ENCODE results near the gene CHST11. TPM values are rescaled to one million over a fixed set of nuclear protein-coding genes. Genes with fewer than 3 reads are reported as not detected.

Gene CHST11
- total RNA-seq, 2 experiments from 2014 or later, result 53.4 to 53.6 TPM

DNA sequence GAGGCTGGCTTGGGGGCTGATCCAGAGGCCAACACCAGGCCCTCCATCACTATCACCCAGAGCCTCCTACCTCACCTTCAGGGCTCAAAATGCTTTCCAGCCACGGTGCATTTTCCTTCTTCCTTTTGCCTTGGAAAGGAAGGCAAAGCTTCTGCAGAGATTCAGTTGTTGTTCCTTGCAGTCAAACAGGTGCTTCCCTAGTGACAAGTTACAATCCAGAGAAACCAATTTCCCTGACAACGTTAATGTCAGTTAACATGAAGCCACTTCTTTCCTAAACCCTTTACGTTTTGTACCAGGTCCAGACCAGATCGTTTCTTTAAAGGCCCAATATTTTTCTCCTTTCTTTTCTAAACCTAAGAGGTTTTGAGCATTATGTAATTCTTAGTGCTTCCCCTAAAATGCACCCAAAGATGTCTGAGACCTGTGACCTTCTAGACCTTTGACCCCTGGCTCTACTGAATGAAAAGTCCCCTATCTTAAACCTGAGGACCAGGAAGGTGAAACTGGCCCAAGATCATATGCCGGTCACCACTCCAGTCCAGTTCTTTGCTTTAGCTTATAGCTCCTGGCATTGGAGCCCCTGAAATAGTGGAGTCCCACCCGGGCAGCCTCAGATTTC, 289.8 kb downstream of the CHST11 start:
- intact Hi-C loops (cut with DNase I, micrococcal nuclease), result no loop called here
- no peak overlapping the region for H3K4me3 Mint-ChIP-seq
- Histone ChIP-seq H3K27ac (ENCODE audit: low read depth in 1 of 2, low read length in 2 of 2) (no peak overlapping the region), H3K9me3 (ENCODE audit: control insufficient read depth in 1 of 2, insufficient read depth in 1 of 2, low read length in 2 of 2) (peaks cover 0 to 9% of the 10 kb centered on the region in 2 experiments), H3K36me3 (ENCODE audit: insufficient read depth, low read length) (no peaks in the 10 kb centered on the region), H3K4me3 (ENCODE audit: low read length) (no peak overlapping the region), H3K27me3 (ENCODE audit: control insufficient read depth in 1 of 2, insufficient read depth in 2 of 2, low read length in 2 of 2) (no peaks in the 10 kb centered on the region), H3K4me1 (ENCODE audit: insufficient read depth, low read length) (peaks cover 38% of the 10 kb centered on the region)
- no peaks in the 10 kb centered on the region for H3K9me3 Mint-ChIP-seq
- no peaks in the 10 kb centered on the region for H3K27me3 Mint-ChIP-seq
- ChIA-PET CTCF (interaction anchor here (1.9 kb wide), 1 partner anchor 21 kb away, joined by 5 read pairs; no protein-coding TSS in a partner anchor), POLR2A (interaction anchor here (0.6 kb wide), 1 partner anchor 123 kb away, joined by 3 read pairs; no protein-coding TSS in a partner anchor)
- H3K36me3 Mint-ChIP-seq (ENCODE audit: low read depth), result no peaks in the 10 kb centered on the region
- DNase-seq (no peak), ATAC-seq (ENCODE audit: poor library complexity) (no peak)
- H3K4me1 Mint-ChIP-seq (ENCODE audit: low read depth), result peaks cover 62% of the 10 kb centered on the region
- H3K27ac Mint-ChIP-seq, result peak overlapping the region; percentile 74
- TF ChIP-seq, protein P1, sequence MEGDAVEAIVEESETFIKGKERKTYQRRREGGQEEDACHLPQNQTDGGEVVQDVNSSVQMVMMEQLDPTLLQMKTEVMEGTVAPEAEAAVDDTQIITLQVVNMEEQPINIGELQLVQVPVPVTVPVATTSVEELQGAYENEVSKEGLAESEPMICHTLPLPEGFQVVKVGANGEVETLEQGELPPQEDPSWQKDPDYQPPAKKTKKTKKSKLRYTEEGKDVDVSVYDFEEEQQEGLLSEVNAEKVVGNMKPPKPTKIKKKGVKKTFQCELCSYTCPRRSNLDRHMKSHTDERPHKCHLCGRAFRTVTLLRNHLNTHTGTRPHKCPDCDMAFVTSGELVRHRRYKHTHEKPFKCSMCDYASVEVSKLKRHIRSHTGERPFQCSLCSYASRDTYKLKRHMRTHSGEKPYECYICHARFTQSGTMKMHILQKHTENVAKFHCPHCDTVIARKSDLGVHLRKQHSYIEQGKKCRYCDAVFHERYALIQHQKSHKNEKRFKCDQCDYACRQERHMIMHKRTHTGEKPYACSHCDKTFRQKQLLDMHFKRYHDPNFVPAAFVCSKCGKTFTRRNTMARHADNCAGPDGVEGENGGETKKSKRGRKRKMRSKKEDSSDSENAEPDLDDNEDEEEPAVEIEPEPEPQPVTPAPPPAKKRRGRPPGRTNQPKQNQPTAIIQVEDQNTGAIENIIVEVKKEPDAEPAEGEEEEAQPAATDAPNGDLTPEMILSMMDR (IDR thresholded peaks at IDR 0.05), result no peak

DNA sequence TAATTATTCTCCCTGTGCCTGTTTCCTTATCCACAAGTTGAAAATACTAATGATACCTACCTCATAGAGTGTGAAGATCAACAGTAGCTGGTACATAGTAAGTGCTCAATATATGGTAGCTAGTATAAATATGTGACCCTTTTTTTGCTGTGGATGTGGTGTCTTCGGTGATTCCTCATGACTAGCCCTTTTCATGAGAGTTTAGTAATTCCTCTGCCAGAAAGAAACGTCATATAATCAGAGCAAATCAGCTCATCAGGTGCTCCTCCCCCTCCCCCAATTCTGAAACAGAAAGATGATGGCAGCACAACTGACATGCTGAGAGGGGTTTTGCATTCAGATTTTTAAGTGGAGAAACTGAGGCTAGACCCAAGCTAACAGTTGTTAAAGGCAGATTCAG, 290.6 kb downstream of the CHST11 start:
- H3K4me1 Mint-ChIP-seq (ENCODE audit: low read depth), result peaks cover 68% of the 10 kb centered on the region
- POLR2A ChIA-PET, result interaction anchor here (0.7 kb wide), 1 partner anchor 27 kb away, joined by 3 read pairs; no protein-coding TSS in a partner anchor
- Histone ChIP-seq H3K4me1 (ENCODE audit: insufficient read depth, low read length) (peaks cover 35% of the 10 kb centered on the region), H3K9me3 (ENCODE audit: control insufficient read depth in 1 of 2, insufficient read depth in 1 of 2, low read length in 2 of 2) (peaks cover 0 to 6% of the 10 kb centered on the region in 2 experiments), H3K27me3 (ENCODE audit: control insufficient read depth in 1 of 2, insufficient read depth in 2 of 2, low read length in 2 of 2) (no peaks in the 10 kb centered on the region), H3K4me3 (ENCODE audit: low read length) (no peak overlapping the region), H3K36me3 (ENCODE audit: insufficient read depth, low read length) (no peaks in the 10 kb centered on the region), H3K27ac (ENCODE audit: low read depth in 1 of 2, low read length in 2 of 2) (no peak overlapping the region)
- no peaks in the 10 kb centered on the region for H3K27me3 Mint-ChIP-seq
- H3K36me3 Mint-ChIP-seq (ENCODE audit: low read depth), result no peaks in the 10 kb centered on the region
- peak overlapping the region; percentile 74 for H3K27ac Mint-ChIP-seq
- CTCF ChIA-PET, result interaction anchor here (1.5 to 1.9 kb wide), 2 partner anchors 9 to 22 kb away, joined by 4 to 5 read pairs; no protein-coding TSS in a partner anchor
- no peak for ATAC-seq (ENCODE audit: poor library complexity)
- H3K9me3 Mint-ChIP-seq, result no peaks in the 10 kb centered on the region
- TF ChIP-seq, protein P1 (IDR thresholded peaks at IDR 0.05), result no peak
- DNase-seq, result no peak
- intact Hi-C loops (cut with DNase I, micrococcal nuclease), result no loop called here
- H3K4me3 Mint-ChIP-seq, result peak overlapping the region; percentile 17

DNA sequence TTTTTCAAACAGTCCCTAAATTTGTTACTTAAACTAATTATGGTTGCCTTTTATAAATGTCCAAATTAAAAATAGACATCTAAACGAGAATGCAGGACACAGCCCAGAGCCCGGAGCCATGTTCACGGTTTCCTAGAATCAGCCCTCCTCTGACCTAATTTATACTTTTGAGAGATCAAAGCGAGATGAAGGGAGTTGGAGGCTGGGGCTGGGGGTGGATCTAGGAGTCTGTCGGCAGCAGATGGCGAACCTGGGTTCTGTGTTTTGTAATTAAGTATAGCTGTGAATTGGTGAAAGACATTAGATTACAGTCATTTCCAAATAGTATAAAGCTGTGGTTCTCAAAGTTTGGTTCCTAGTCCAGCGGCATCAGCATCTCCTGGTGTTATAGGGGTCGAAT, 291.2 kb downstream of the CHST11 start:
- H3K4me3 ChIP-seq (ENCODE audit: low read length), result no peak overlapping the region
- H3K9me3 Mint-ChIP-seq, result no peaks in the 10 kb centered on the region
- CTCF ChIA-PET, result interaction anchor here (1.5 to 1.9 kb wide), 2 partner anchors 9 to 23 kb away, joined by 4 to 5 read pairs; no protein-coding TSS in a partner anchor
- intact Hi-C loops (cut with DNase I, micrococcal nuclease), result no loop called here
- TF ChIP-seq, protein P1 (IDR thresholded peaks at IDR 0.05), result no peak
- H3K27ac ChIP-seq (ENCODE audit: low read depth in 1 of 2, low read length in 2 of 2), result no peak overlapping the region
- peaks cover 29% of the 10 kb centered on the region for H3K4me1 ChIP-seq (ENCODE audit: insufficient read depth, low read length)
- H3K27ac Mint-ChIP-seq, result peak overlapping the region; percentile 74
- peaks cover 68% of the 10 kb centered on the region for H3K4me1 Mint-ChIP-seq (ENCODE audit: low read depth)
- DNase-seq, result peak in 4 of 14 experiments; percentile 15 to 53 (median 34)
- POLR2A ChIA-PET, result interaction anchor here (0.7 kb wide), 1 partner anchor 28 kb away, joined by 3 read pairs; no protein-coding TSS in a partner anchor
- H3K27me3 ChIP-seq (ENCODE audit: control insufficient read depth in 1 of 2, insufficient read depth in 2 of 2, low read length in 2 of 2), result no peaks in the 10 kb centered on the region
- H3K9me3 ChIP-seq (ENCODE audit: control insufficient read depth in 1 of 2, insufficient read depth in 1 of 2, low read length in 2 of 2), result no peaks in the 10 kb centered on the region
- ATAC-seq (ENCODE audit: poor library complexity), result peak; percentile 80
- no peaks in the 10 kb centered on the region for H3K36me3 ChIP-seq (ENCODE audit: insufficient read depth, low read length)
- peak overlapping the region; percentile 17 for H3K4me3 Mint-ChIP-seq
- no peaks in the 10 kb centered on the region for H3K36me3 Mint-ChIP-seq (ENCODE audit: low read depth)
- no peaks in the 10 kb centered on the region for H3K27me3 Mint-ChIP-seq

Data from CD4-positive, alpha-beta T cell (primary cell).